Neural cell (in vitro differentiated cells): ENCODE measurements around the gene STRBP. TPM values are rescaled to one million over a fixed set of nuclear protein-coding genes. Genes with fewer than 3 reads are reported as not detected.

Source experiments
- H2AFZ ChIP-seq: fragments of 200-600, 300-800 bp; sonication (generic), shearing (Covaris generic); 2 replicates; pipeline ENCODE4 v1.6.0; 2014; ENCODE audit warnings: low read depth, mild to moderate bottlenecking, antibody characterized with exemption, low read length, moderate library complexity
- H3F3A ChIP-seq: fragments of 200-600 bp; shearing (Covaris generic); 2 replicates; pipeline ENCODE4 v1.6.1; 2016; ENCODE audit warnings: mild to moderate bottlenecking, moderate library complexity, mixed read lengths, antibody characterized with exemption, low read length; ENCODE audit not compliant: insufficient read depth, poor library complexity, severe bottlenecking
- H3K27ac ChIP-seq: fragments of 200-600, 300-800 bp; sonication (generic), shearing (Covaris generic); 2 replicates; pipeline ENCODE4 v1.5.1; 2014; ENCODE audit warnings: mild to moderate bottlenecking, low read length, moderate library complexity
- H3K27me3 ChIP-seq: fragments of 300-800, 200-600 bp; sonication (generic), shearing (Covaris generic); 2 replicates; pipeline ENCODE4 v1.6.0; 2014; ENCODE audit warnings: mild to moderate bottlenecking, low read depth, low read length, moderate library complexity; ENCODE audit not compliant: insufficient read depth
- H3K36me3 ChIP-seq: fragments of 300-800, 200-600 bp; sonication (generic), shearing (Covaris generic); 2 replicates; pipeline ENCODE4 v1.5.1; 2014; ENCODE audit warnings: mild to moderate bottlenecking, antibody characterized with exemption, low read length, moderate library complexity; ENCODE audit not compliant: insufficient read depth
- H3K4me2 ChIP-seq: fragments of 300-800, 200-600 bp; sonication (generic), shearing (Covaris generic); 2 replicates; pipeline ENCODE4 v1.6.0; 2014; ENCODE audit warnings: mild to moderate bottlenecking, low read length
- H3K4me3 ChIP-seq: fragments of 300-800, 200-600 bp; sonication (generic), shearing (Covaris generic); 2 replicates; pipeline ENCODE4 v1.5.1; 2014; ENCODE audit warnings: mild to moderate bottlenecking, low read length, moderate library complexity
- H3K79me2 ChIP-seq: fragments of 200-600 bp; shearing (Covaris generic); replicated peaks from 2 replicates; pipeline ENCODE4 v1.6.0; 2014; ENCODE audit warnings: mild to moderate bottlenecking, low read length, moderate library complexity; ENCODE audit not compliant: insufficient read depth
- H3K9ac ChIP-seq: fragments of 300-800, 200-600 bp; sonication (generic), shearing (Covaris generic); 2 replicates; pipeline ENCODE4 v1.6.1; 2016; ENCODE audit warnings: mild to moderate bottlenecking, low read length, mixed read lengths
- H3K9me2 ChIP-seq: fragments of 200-600 bp; shearing (Covaris generic); 2 replicates; pipeline ENCODE4 v1.6.1; 2016; ENCODE audit warnings: mild to moderate bottlenecking, low read length, mixed read lengths; ENCODE audit not compliant: insufficient read depth
- H3K9me3 ChIP-seq: fragments of 200-600, 300-800 bp; sonication (generic), shearing (Covaris generic); 2 replicates; pipeline ENCODE4 v1.6.1; 2016; ENCODE audit warnings: mild to moderate bottlenecking, mixed run types, low read length, moderate library complexity, mixed read lengths
- H4K20me1 ChIP-seq: fragments of 200-600 bp; shearing (Covaris generic); 2 replicates; pipeline ENCODE4 v1.6.1; 2016; ENCODE audit warnings: mild to moderate bottlenecking, mixed run types; ENCODE audit not compliant: insufficient read depth
- EP300 ChIP-seq: fragments of 450-650 bp; conservative IDR thresholded peaks from 2 replicates; pipeline ENCODE4 v1.6.1; 2014; ENCODE audit warnings: antibody characterized with exemption, mild to moderate bottlenecking, moderate library complexity; ENCODE audit not compliant: poor library complexity, severe bottlenecking
- EZH2 ChIP-seq: fragments of 200-600, 300-800 bp; shearing (Covaris generic), sonication (generic); IDR thresholded peaks from 2 replicates; pipeline ENCODE4 v1.6.1; 2014; ENCODE audit warnings: antibody characterized with exemption, low read length, borderline replicate concordance, mild to moderate bottlenecking; ENCODE audit not compliant: insufficient read depth, poor library complexity, severe bottlenecking
- MXI1 ChIP-seq: fragments of 450-650 bp; conservative IDR thresholded peaks from 2 replicates; pipeline ENCODE4 v1.6.1; 2014; ENCODE audit warnings: antibody characterized with exemption, mild to moderate bottlenecking; ENCODE audit not compliant: poor library complexity, severe bottlenecking
- POLR2AphosphoS5 ChIP-seq: IDR thresholded peaks from 2 replicates; pipeline ENCODE4 v1.6.1; 2012
- RAD21 ChIP-seq: fragments of 450-650 bp; conservative IDR thresholded peaks from 2 replicates; pipeline ENCODE4 v1.6.1; 2014; ENCODE audit warnings: antibody characterized with exemption, mild to moderate bottlenecking, moderate library complexity
- REST ChIP-seq: IDR thresholded peaks from 2 replicates; pipeline ENCODE4 v1.6.1; 2012; ENCODE audit warnings: borderline replicate concordance
- SMC3 ChIP-seq: fragments of 450-650 bp; conservative IDR thresholded peaks from 2 replicates; pipeline ENCODE4 v1.6.1; 2014; ENCODE audit warnings: antibody characterized with exemption, mild to moderate bottlenecking, moderate library complexity; ENCODE audit not compliant: poor library complexity
- TAF1 ChIP-seq: IDR thresholded peaks from 2 replicates; pipeline ENCODE4 v1.6.1; 2012; ENCODE audit warnings: low read depth
- polyA plus RNA-seq: library from polyadenylated mRNA; depleted of rRNA; stranded (reverse); fragments of >200 nt; gene quantifications from 2 replicates; pipeline ENCODE4 v1.2.3, GENCODE V29; 2014
- TF ChIP-seq, protein P1 (sequence below): fragments of 450-650 bp; IDR thresholded peaks from 2 replicates; pipeline ENCODE4 v1.5.1; 2014; ENCODE audit warnings: antibody characterized with exemption, mild to moderate bottlenecking, moderate library complexity; ENCODE audit not compliant: poor library complexity, severe bottlenecking

STRBP gene
- polyA plus RNA-seq, 1 donor from 2014 or later, result 64.6 TPM

- no peaks in the 10 kb centered on the region for H4K20me1 ChIP-seq
- H3K27ac ChIP-seq, result no peak overlapping the region
- H3K4me2 ChIP-seq, result no peak overlapping the region
- H2AFZ ChIP-seq, result no peak overlapping the region
- peaks cover 8% of the 10 kb centered on the region for H3K36me3 ChIP-seq
- no peaks in the 10 kb centered on the region for H3K9me3 ChIP-seq
- TF ChIP-seq EZH2, result no peak
- TF ChIP-seq EP300, result no peak
- H3K9me2 ChIP-seq, result no peaks in the 10 kb centered on the region
- no peak overlapping the region for H3K4me3 ChIP-seq
- no peak overlapping the region for H3K9ac ChIP-seq
- H3K79me2 ChIP-seq, result no peaks in the 10 kb centered on the region
- H3K27me3 ChIP-seq, result no peaks in the 10 kb centered on the region
- H3F3A ChIP-seq, result no peaks in the 10 kb centered on the region
Measured at GRCh38 chr9:123089040-123089439, 179.3 kb downstream of the STRBP start.

GRCh38 chr9:123087359-123087888 lies 181.0 kb downstream of the STRBP start:
- no peaks in the 10 kb centered on the region for H3K36me3 ChIP-seq
- no peaks in the 10 kb centered on the region for H3K9me3 ChIP-seq
- TF ChIP-seq MXI1, result no peak
- TF ChIP-seq, protein P1, sequence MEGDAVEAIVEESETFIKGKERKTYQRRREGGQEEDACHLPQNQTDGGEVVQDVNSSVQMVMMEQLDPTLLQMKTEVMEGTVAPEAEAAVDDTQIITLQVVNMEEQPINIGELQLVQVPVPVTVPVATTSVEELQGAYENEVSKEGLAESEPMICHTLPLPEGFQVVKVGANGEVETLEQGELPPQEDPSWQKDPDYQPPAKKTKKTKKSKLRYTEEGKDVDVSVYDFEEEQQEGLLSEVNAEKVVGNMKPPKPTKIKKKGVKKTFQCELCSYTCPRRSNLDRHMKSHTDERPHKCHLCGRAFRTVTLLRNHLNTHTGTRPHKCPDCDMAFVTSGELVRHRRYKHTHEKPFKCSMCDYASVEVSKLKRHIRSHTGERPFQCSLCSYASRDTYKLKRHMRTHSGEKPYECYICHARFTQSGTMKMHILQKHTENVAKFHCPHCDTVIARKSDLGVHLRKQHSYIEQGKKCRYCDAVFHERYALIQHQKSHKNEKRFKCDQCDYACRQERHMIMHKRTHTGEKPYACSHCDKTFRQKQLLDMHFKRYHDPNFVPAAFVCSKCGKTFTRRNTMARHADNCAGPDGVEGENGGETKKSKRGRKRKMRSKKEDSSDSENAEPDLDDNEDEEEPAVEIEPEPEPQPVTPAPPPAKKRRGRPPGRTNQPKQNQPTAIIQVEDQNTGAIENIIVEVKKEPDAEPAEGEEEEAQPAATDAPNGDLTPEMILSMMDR, result no peak

DNA sequence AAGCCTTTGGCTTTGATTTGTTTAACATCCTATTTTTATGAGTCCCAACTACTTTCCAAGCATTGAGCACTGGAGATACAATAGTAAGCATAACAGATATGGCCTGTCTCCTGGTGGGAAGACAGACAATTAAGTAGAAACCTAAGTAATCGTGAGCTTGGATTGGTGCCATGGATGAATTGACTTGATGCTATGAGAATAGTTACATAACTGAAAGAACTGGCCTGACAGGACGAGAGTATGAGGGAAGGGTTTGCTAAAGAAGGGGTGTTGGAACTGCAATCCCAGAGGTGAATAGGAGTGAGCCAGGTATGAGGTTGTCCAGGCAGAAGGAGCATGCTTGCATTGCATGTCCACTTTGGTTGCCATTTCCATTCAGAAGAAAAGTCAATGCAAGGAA lies 182.5 kb downstream of the STRBP start:
- no peaks in the 10 kb centered on the region for H3K9me3 ChIP-seq
- H3K4me2 ChIP-seq, result no peak overlapping the region
- TF ChIP-seq TAF1, result no peak
- TF ChIP-seq EP300, result no peak
- no peak for TF ChIP-seq MXI1
- TF ChIP-seq SMC3, result no peak
- TF ChIP-seq RAD21, result no peak
- TF ChIP-seq, protein P1, result no peak
- TF ChIP-seq EZH2, result no peak
- TF ChIP-seq POLR2AphosphoS5, result no peak
- TF ChIP-seq REST, result no peak
- H3F3A ChIP-seq, result no peaks in the 10 kb centered on the region
- no peaks in the 10 kb centered on the region for H3K36me3 ChIP-seq
- no peaks in the 10 kb centered on the region for H3K9me2 ChIP-seq
- no peak overlapping the region for H2AFZ ChIP-seq
- no peaks in the 10 kb centered on the region for H4K20me1 ChIP-seq
- H3K27me3 ChIP-seq, result no peaks in the 10 kb centered on the region
- H3K9ac ChIP-seq, result no peak overlapping the region
- no peaks in the 10 kb centered on the region for H3K79me2 ChIP-seq
- H3K4me3 ChIP-seq, result no peak overlapping the region
- no peak overlapping the region for H3K27ac ChIP-seq

More at GRCh38 chr9:123087359-123087888, 181.0 kb downstream of the STRBP start:
- H4K20me1 ChIP-seq, result no peaks in the 10 kb centered on the region
- H3K4me3 ChIP-seq, result no peak overlapping the region
- H3F3A ChIP-seq, result no peaks in the 10 kb centered on the region
- no peaks in the 10 kb centered on the region for H3K9me2 ChIP-seq
- no peak overlapping the region for H2AFZ ChIP-seq
- H3K4me2 ChIP-seq, result no peak overlapping the region
- no peak overlapping the region for H3K9ac ChIP-seq
- H3K27ac ChIP-seq, result no peak overlapping the region
- no peaks in the 10 kb centered on the region for H3K79me2 ChIP-seq
- H3K27me3 ChIP-seq, result no peaks in the 10 kb centered on the region
